ENCODE data around the gene C5orf63.

DNA sequence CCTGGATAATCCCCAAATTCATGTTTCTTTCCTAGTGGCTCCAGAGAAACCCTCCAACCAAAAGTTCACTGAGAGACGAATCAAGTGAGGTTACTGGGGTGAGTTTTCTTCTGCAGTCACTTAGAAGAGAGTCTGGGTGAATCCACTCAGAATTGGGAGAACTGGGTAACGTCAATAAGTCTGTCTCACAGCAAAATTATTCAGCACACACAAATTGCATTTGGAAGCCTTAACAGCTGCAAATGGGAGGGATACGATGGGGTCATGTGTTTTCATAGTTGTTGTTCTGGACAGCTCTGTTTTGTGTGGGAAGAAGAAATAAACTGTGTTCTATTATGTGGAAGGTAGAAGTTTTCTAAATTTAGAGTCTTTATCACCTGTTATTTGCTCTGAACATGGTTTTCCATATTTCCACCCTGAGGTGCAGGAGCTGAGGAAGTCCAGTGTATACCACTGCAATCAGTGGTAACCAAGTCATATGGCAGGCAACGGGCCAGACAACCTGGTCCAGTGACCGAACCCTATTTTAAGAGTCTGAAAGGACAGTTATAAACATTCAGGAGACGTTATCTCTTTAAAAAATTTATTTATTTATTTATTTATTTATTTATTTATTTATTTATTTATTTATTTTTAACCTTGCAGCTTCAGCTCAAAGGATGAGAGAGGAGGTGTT lies 64.9 kb downstream of the C5orf63 start:
- TF ChIP-seq, protein P1, sequence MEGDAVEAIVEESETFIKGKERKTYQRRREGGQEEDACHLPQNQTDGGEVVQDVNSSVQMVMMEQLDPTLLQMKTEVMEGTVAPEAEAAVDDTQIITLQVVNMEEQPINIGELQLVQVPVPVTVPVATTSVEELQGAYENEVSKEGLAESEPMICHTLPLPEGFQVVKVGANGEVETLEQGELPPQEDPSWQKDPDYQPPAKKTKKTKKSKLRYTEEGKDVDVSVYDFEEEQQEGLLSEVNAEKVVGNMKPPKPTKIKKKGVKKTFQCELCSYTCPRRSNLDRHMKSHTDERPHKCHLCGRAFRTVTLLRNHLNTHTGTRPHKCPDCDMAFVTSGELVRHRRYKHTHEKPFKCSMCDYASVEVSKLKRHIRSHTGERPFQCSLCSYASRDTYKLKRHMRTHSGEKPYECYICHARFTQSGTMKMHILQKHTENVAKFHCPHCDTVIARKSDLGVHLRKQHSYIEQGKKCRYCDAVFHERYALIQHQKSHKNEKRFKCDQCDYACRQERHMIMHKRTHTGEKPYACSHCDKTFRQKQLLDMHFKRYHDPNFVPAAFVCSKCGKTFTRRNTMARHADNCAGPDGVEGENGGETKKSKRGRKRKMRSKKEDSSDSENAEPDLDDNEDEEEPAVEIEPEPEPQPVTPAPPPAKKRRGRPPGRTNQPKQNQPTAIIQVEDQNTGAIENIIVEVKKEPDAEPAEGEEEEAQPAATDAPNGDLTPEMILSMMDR (conservative IDR thresholded peaks at IDR 0.05; ENCODE audit: low read depth, low read length): no peak
- TF ChIP-seq EZH2 (IDR thresholded peaks at IDR 0.05; ENCODE audit: borderline replicate concordance, low read depth, low read length, poor library complexity, severe bottlenecking): no peak

Measured in A673 (cell line).